ENCODE measurements around the gene ABHD2.
"Not testable (repeated sequence)": the region's sequence is repeated elsewhere in the genome, so short reads cannot be mapped to it uniquely, and the experiment has no call there.

The ABHD2 gene

DNA sequence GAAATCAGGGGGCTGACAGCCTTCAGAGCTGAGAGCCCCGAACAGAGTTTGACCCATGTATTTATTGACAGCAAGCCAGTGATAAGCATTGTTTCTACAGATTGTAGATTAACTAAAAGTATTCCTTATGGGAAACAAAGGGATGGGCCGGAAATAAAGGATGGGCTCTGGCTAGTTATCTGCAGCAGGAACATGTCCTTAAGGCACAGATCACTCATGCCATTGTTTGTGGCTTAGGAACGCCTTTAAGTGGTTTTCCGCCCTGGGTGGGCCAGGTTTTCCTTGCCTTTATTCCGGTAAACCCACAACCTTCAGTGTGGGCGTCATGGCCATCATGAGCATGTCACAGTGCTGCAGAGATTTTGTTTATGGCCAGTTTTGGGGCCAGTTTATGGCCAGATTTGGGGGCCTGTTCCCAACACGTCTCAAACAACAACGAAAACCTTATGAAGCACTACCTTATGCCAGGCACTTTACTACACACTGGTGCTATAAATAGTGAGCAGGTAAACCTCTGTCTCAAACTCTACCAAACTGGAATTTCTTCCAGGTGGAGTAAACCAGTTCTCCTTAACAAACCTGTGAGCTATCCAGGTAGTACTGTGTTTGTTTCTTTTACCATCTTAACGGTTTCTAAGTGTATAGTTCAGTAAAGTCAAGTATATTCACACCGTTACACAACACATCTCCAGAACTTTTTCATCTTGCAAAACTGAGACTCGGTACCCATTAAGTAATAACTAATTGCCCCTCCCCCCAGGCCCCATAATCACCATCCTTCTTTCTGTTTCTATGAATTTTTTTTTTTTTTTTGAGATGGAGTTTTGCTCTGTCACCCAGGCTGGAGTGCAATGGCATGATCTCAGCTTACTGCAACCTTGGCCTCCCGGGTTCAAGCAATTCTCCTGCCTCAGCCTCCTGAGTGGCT is 151.9 kb downstream of the ABHD2 start:
- not testable (repeated sequence) for DNase-seq

DNA sequence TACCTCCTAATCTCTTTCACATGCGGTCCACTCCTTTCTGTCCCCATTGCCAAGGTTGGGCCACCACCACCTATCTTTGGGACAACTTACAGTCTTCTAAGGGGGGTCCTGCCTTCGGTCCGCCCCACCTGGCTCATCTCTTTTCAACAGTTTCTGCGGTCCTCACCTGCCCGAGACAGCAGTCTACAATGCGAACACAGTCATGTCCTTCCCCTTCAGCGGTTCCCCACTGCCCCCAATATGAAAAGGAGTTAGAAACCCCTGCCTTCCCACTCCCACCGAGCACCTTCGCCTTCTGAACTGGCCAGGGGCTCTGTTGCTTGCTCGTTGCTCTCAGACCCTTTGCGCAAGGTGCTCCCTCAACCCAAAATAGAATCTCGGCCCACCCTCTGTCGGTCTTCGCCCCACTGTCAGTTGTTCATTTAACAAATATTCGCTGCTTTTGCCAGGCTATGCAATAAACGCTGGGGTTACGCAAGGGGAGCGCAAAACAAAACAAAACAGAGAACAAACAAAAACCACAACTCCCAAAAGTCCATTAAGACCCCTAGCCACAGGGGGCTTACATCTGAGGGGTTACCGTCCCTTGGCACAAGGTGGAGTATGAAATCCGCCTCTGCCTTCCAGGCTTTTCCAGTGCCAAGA is 154.9 kb downstream of the ABHD2 start:
- DNase-seq: no peak

DNA sequence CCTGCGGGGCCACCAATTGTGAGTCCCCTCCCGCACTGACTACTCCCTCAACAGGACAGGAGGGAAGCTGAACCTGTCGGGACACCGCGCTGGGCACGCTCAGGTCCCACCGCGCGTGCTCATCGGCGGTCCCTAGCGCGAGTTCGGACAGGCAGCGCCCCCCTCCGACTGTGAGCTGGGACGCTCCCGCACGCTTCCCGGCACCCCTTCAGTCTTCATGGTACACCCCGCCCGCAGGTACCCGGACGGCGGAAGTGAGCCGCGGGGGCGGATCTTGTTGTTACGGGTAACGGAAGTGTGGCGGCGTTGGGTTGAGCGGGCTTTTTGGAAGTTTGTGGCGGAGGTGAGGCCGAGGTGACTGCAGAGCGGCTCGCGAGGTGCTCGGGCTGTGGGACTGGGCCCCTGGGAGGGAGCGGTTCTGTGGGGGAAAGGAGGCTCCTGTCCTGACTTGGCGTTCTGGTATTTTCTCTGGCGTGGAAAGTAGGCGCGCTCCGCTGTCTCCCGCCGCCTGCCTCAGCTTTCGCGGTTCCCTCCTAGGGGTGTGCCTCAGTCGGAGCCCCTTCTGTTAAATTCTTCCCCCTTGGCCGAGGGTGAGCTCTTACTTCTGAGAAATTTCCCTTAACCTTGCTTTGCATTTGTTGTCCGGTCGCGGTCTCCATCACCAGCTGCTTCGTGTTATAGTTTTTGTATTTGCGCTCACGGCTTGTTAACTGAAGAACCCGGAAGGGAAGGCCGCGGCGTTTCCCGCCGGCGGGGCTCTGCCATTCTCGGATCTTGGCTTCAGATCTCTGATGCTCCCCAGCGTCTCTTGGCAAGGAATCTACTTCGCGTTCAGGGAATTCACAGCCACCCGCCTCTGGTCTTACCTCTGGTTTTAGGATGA is 155.7 kb downstream of the ABHD2 start, which contains the start of gene FANCI:
Gene FANCI, plus strand, starts transcription at position 289 of the 883 bp plus-strand sequence. CDS start 3,669 bp downstream, outside the sequence.
- DNase-seq: peak; percentile 85 to 96 (median 92)

DNA sequence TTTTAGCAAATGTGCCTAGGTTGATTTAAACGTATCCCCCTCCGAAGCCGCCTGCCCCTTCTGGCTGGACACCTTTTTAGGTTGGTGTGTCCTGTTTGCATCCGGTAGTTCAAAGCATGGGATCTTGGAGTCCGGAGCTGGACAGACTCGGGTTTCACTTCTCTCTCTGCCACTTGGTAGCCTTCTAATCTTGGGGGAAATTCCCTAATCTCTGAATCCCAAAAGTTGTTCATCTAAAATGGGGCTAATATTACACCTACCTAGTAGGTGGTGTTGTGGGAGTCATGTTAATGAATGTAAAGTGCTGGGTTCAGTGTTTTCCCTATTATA is 156.3 kb downstream of the ABHD2 start:
- DNase-seq: no peak

DNA sequence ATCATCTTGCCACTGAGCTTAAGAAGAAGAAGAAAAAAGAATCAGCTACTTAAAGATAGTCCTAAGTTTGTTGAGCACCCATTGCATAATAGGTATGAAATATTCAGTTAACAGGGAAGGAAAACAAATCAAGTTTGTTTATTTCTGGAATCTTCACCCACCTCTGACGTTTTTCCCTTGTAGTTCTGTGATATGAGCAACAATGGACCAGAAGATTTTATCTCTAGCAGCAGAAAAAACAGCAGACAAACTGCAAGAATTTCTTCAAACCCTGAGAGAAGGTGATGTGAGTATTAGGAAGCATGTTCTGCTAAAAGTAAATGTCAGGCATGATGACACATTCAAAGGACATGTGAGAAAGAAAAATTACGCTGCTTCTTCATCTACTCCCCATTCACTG is 159.2 kb downstream of the ABHD2 start:
- DNase-seq: no peak

DNA sequence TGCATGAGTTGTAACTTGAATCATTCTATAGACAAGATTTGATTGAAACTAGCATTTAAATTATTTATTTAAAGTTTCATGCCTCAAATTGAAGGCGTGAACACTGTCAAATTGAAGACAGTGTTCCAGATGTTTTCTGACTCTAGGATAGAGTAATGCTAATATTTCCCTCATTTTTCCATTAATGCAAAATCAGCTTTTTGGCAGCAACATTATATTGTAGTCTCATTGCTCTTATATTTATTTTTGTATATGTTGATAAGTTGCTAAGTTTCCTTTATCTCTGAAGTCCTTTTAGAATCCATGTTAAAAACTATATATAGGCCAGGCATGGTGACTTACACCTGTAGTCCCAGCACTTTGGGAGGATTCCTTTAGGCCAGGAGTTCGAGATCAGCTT is 160.3 kb downstream of the ABHD2 start:
- DNase-seq: no peak

DNA sequence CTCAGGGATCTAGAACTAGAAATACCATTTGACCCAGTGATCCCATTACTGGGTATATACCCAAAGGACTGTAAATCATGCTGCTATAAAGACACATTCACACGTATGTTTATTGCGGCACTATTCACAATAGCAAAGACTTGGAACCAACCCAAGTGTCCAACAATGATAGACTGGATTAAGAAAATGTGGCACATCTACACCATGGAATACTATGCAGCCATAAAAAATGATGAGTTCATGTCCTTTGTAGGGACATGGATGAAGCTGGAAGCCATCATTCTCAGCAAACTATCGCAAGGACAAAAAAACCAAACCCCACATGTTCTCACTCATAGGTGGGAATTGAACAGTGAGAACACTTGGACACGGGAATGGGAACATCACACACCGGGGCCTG is 161.9 kb downstream of the ABHD2 start:
- DNase-seq: not testable (repeated sequence)

Data from T-helper 2 cell (primary cell).